ENCODE measurements around the gene VAT1L. TPM values are rescaled to one million over a fixed set of nuclear protein-coding genes. Genes with fewer than 3 reads are reported as not detected.

The VAT1L gene
- total and polyA plus RNA-seq, 12 donors: 18.1 to 103 (median 38.2) TPM

DNA sequence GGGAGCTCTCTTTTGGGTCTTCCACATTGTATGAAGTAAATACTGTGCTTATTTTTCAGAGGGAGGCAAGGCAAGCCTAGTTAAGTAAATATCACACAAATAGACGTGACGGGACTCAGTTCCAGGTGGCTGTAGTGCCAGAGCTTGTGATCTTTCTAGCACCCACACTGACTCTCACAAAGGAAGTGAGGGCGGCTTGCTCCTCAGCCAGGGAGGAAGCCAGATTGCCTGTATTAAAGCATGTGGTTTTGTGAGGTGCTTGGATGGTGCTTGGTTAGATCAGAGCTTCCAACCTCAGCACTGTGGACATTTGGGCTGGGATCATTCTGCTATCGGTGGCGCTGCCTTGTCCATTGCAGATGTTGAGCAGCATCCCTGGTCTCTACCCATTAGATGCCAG is 80.1 kb downstream of the VAT1L start:
- intact Hi-C loops (cut with DNase I): no loop called here
- no peaks in the 10 kb centered on the region for H3K9me3 ChIP-seq (replicated peaks in 1 of 3)
- H3K36me3 ChIP-seq (replicated peaks in 1 of 2): no peaks in the 10 kb centered on the region
- TF ChIP-seq POLR2A (IDR thresholded peaks at IDR 0.05) (no peak), CTCF (IDR thresholded peaks at IDR 0.05) (no peak)
- 69 to 92% (median 89%) methylated on average over 5 of the region's 5 CpGs for WGBS, 4 donors
- no peaks in the 10 kb centered on the region for H3K27me3 ChIP-seq
- H3K27ac ChIP-seq: no peak overlapping the region
- no peak overlapping the region for H3K4me3 ChIP-seq
- DNase-seq: no peak
- H3K4me1 ChIP-seq (replicated peaks in 1 of 2): peaks cover 7 to 13% of the 10 kb centered on the region in 2 donors

DNA sequence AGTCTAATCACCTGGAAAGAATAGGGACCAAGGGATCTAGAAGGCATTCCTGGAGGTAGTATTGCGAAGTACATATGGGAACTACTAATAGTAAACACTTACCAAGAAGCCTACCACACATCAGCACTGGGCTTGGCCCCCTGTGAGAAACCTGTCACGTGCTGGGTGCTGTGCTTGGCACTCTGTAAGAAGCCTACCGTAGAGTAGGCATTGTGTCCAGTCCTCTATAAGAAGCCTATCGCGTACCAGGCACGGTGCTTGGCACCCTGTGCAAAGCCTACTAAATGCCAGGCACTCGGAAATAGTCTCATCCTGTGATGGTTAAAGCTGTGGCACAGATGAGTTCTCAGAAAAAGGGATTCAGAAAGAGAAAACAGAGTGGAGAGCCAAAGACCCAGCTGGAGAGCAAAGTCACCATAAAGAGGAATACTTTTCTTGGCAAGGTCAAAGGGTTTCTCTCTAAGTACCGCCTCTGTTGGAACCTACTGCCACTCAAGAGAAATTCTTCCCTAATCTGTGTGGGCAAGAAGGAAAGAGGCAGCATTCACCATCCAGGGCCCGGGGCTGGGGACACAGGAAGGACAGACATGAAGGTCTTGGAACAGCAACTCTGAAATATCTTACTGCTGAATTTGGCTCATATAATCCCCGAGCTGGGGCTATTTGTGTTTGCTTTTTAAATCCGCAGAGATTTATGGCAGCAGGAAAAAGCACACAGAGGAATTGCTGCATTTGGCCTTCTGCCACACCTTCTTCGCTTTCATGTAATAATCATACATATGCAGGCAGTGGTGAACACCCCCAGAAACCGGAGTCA is 81.8 kb downstream of the VAT1L start:
- Histone ChIP-seq H3K36me3 (replicated peaks in 1 of 2) (no peaks in the 10 kb centered on the region), H3K9me3 (replicated peaks in 1 of 3) (no peaks in the 10 kb centered on the region), H3K4me3 (no peak overlapping the region), H3K27ac (peak overlapping the region in 2 of 5 donors; percentile 50 to 53), H3K4me1 (replicated peaks in 1 of 2) (peaks cover 7 to 13% of the 10 kb centered on the region in 2 donors), H3K27me3 (no peaks in the 10 kb centered on the region)
- intact Hi-C loops (cut with DNase I): no loop called here
- 41 to 50% (median 45%) methylated on average over 13 of the region's 13 CpGs for WGBS, 4 donors
- peak in 6 of 7 donors; percentile 18 to 67 (median 44) for DNase-seq
- TF ChIP-seq POLR2A (IDR thresholded peaks at IDR 0.05) (no peak), CTCF (IDR thresholded peaks at IDR 0.05) (no peak)

- Histone ChIP-seq H3K9me3 (replicated peaks in 1 of 3) (no peaks in the 10 kb centered on the region), H3K36me3 (replicated peaks in 1 of 2) (no peaks in the 10 kb centered on the region), H3K4me1 (replicated peaks in 1 of 2) (peaks cover 7 to 13% of the 10 kb centered on the region in 2 donors), H3K27ac (no peak overlapping the region), H3K4me3 (no peak overlapping the region), H3K27me3 (no peaks in the 10 kb centered on the region)
- DNase-seq: no peak
- TF ChIP-seq POLR2A (IDR thresholded peaks at IDR 0.05): no peak
- TF ChIP-seq CTCF (IDR thresholded peaks at IDR 0.05): no peak
- intact Hi-C loops (cut with DNase I): no loop called here
- 97 to 100% (median 100%) methylated on average over 1 of the region's 1 CpG for WGBS, 4 donors
Measured at GRCh38 chr16:77871932-77872331, 83.6 kb downstream of the VAT1L start.

DNA sequence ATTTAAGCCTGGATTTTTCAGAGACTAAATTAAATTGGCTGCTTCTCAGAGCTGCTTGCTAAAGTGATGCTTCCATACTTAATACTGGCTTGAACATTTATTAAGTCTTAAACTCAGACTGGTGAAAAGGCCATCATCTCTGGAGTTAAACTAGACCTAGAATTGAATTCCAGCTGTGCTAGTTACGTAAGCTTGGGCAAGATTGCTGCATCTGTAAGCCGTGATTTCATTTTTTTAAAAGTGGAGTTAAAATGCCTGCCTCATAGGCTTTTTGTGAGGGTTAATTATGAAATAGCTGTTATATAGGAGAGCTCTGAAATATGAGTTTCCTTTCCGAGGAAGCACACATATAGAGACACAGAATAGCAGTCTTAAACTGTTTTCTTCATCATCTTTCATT is 84.7 kb downstream of the VAT1L start:
- H3K27ac ChIP-seq: no peak overlapping the region
- 85 to 89% (median 87%) methylated on average over 3 of the region's 3 CpGs for WGBS, 4 donors
- no peak for DNase-seq
- no peaks in the 10 kb centered on the region for H3K27me3 ChIP-seq
- H3K9me3 ChIP-seq (replicated peaks in 1 of 3): no peaks in the 10 kb centered on the region
- no peak overlapping the region for H3K4me3 ChIP-seq
- TF ChIP-seq POLR2A (IDR thresholded peaks at IDR 0.05) (no peak), CTCF (IDR thresholded peaks at IDR 0.05) (no peak)
- no peaks in the 10 kb centered on the region for H3K36me3 ChIP-seq (replicated peaks in 1 of 2)
- peaks cover 7 to 13% of the 10 kb centered on the region in 2 donors for H3K4me1 ChIP-seq (replicated peaks in 1 of 2)
- intact Hi-C loops (cut with DNase I): no loop called here

All from adrenal gland (tissue), 12 donors.